Stimulated activated CD4-positive, alpha-beta T cell treated with anti-CD3 and anti-CD28 coated beads, Interleukin-15, amount 100 ng/mL, for 24 hours (primary cell): ENCODE results near the gene WDR33.
"Not testable (repeated sequence)": the region's sequence is repeated elsewhere in the genome, so short reads cannot be mapped to it uniquely, and the experiment has no call there.

Experiments
- DNase-seq: peaks from one replicate; pipeline ENCODE4 v3.0.0-alpha.2; 2020

Gene WDR33

DNA sequence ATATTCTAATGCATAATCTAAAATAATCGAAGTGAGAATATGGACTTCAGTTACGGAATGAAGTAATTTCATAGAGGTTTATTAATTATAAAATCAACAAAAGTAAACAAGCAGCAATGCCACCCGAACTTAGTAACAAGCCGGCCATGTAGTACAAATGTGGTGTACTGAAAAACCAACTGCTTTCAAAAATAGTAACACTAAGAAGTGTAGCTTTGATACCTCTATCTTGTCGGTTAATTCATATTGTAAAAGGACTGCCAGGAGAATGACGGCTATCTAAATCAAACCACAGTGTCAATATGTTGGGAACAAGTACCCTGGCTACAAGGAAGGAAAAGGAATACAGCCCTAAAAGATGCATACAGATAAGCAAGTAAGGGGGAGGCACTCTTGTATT, 48.5 kb downstream of the WDR33 start:
- DNase-seq, result no peak

DNA sequence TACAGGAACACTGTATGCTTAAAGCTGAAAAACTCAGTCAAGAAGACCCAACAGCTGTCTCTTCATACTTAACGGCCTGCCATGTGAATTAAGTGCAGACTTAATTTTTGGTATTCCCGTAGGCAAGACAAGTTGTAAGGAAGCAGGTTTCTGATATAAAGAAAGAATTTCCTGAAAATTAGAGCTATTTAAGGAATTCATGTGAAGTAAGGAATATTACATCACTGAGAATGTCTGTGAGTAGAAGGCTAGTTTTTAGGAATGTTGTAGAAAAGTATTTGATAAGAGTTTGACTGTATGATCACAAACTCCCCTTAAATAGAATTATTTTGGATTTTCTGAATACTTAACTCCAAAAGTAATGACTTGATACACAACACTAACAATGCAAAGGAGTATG, 51.0 kb downstream of the WDR33 start:
- no peak for DNase-seq

DNA sequence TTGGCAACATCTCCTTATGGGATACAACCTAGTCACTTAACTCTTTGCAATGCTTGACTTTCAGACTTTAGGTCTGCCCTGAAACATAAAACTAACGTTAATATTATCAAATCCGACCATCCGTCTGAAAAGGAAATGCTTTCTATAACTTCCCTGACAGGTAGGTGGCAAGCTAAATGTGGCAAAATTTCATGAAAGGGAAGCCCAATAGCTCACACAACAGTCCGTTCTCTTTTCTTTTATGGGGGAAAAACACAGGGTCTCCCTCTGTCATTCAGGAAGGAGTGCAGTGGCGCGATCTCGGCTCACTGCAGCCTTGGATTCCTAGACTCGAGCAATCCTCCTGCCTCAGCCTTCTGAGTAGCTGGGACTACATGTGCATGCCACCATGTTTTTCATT, 56.8 kb downstream of the WDR33 start:
- DNase-seq, result no peak

DNA sequence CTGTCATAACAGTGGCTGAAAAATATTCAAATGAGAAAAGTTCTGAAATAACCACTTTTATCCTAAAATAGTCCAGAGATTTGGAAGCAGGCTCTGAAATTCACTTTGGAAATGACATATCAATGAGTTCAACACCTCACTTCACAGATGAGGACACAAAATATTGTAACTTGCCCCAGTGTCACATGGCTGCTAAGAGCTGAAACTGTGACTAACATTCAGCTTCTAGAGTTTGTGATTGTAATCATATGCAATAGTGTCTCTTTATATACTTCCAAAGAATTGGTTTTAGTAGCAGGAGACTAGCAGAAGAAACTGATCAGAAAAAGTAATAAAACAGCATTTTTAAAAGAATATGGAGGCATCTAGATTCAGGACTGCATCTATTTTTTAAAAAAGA, 57.6 kb downstream of the WDR33 start:
- no peak for DNase-seq

DNA sequence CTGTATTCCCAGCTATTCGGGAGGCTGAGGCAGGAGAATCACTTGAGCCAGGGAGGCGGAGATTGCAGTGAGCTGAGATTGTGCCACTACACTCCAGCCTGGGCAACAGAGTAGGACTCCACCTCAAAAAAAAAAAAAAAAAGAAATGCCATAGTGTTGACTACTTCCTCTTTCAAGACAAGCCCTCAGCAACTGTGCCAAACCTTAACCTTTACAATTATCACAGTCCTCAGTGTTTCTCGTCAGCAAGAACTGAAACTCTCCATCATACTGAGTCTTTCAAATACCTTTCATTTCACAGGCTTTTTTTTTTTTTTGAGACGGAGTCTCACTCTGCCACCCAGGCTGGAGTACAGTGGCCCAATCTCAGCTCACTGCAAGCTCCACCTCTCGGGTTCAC, 61.4 kb downstream of the WDR33 start:
- DNase-seq, result not testable (repeated sequence)

DNA sequence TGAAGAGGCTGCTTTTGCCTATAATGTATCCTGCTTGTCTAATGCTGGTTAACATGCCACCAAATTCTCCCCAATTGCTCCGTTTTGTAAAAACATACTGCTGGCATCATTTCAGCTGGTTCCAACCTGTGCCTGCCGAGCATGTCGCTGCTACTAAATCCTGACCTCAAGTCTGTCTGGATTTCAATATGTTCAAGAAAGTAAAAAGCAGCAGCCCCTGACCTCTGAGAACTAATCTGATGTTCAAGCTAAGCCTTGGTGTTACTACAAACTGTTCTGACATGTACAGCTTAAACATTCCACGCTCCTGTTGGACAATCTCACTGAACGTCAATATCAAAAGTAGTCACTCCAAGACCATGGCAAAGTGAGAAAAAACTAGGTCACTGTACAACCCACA, 63.4 kb downstream of the WDR33 start:
- DNase-seq, result no peak

DNA sequence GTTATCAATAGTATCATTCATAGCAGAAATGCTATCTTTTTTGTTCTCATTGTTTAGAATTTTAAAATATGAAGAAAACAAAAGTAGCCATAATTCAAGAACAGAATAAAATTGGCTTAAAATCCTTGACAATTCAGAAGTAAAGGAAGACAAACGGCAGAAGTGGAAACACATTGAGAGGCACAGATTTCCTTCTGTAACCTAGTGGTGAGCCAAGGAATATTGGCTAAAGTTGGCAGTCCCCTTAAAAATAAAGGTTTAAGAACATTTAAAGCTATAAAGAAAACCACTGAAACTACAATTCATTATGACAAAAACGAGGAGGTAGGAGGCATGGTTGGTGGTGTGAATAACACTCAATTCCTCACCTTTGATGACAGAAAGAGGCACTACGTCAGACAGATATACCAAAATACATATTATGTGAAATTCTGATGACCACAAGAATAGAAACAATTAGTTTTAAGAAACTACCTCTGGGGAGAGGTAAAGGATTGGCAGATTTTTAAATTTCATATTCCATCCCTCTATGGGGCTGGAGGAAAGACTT, 67.4 kb downstream of the WDR33 start:
- no peak for DNase-seq

DNA sequence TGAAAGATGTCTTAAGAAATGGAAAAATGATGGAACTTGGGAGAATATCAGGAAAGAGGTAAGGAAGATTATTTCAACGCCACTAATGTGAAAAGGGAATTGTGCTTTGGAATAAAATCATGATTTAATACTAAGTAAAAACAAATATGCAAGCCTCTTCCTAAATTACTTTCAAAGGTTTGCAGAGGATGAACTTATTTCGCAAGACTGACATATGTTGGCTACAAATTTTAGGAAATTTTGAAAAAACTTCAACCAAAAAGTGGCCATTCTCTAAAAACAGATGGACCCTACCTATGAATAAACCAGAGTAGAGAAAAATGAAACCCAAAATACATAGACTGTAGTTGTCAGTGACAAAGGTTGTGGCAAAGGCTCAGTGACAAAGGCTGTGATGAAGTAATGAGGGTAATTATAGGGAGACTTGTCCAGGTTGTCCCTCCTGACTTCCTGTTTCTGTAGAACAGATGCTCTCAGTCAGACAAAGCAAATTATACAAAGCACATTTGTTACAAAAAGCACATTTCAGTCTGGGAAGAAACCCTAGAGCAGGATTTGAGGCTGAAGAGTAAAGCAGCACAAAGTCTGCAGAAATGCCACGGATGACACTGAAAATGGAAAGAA, 70.2 kb downstream of the WDR33 start:
- DNase-seq, result no peak

DNA sequence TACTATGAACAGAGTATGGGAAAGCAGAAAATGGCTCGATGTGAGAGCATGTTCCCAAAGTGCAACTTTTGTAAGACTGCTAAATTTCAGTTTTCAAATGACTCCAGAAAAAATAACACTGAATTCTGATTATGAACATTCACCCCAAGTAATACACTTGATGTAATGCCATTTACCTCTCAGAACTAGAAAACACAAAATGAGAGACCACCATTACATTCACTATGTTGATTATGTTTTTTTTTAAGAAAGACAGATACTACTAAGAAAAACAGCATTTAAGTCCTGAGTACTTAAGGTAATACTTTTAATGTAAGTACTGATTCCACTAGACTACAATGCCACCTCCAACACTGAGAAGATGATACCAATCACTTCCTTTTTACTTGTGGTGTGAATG, 71.2 kb downstream of the WDR33 start:
- DNase-seq, result no peak

- no peak for DNase-seq
Observed at GRCh38 chr2:127737892-127738291, 73.1 kb downstream of the WDR33 start.

GRCh38 chr2:127735537-127736399, 75.2 kb downstream of the WDR33 start:
- no peak for DNase-seq

DNA sequence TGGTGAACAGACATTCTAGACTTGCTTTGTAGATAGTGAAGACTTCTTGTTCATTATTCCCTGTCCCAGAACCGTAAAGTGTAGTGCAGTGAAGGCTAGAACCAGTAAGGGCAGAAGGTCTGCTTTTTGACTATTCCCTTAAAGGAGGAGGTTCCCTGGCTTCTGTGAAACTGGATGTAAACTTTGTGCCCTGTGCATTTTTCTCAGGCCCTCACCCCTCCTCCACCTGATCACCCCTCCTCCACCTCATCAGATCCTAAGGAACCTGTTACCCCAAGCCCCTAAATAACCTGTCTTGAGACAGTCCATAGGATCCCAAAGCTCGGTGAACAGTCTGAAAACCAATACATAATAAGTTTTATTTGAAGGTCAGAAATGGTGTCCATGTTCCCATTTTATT, 75.9 kb downstream of the WDR33 start:
- no peak for DNase-seq

GRCh38 chr2:127733816-127734537, 77.0 kb downstream of the WDR33 start:
- DNase-seq, result no peak

DNA sequence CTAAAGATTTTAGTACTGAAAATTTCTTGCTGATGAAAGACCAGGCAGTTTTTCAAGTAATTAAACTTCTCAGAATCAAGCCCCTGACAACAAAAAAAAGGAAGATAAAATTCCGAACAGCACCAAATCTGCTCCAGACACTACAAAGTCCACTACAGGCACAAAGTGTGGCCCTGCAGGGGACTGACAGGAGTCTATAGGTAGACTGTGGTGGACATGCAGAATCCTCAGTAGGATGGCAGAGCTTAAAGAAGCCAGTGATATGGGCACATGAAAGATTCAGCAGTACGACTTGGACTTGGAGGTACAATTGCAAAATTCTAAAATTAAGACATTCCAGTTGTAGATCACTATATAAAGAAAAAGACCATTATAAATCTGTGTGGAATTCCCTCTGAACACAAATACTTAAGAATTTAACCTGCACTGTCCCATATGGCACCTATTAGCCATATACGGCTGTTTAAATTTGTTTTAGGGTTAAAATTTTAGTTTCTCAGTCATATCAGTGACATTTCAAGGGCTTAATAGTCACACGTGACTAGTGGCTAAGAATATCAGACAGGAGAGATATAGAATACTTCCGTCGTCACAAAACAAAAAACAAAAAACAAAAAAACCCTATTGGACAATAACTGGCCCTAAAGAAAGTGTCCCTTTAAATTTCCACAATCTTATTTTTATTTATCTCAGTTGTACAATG, 77.7 kb downstream of the WDR33 start:
- no peak for DNase-seq

- no peak for DNase-seq
Observed at GRCh38 chr2:127726158-127726880, 84.7 kb downstream of the WDR33 start.

- no peak for DNase-seq
Observed at GRCh38 chr2:127722807-127723206, 88.2 kb downstream of the WDR33 start.

DNA sequence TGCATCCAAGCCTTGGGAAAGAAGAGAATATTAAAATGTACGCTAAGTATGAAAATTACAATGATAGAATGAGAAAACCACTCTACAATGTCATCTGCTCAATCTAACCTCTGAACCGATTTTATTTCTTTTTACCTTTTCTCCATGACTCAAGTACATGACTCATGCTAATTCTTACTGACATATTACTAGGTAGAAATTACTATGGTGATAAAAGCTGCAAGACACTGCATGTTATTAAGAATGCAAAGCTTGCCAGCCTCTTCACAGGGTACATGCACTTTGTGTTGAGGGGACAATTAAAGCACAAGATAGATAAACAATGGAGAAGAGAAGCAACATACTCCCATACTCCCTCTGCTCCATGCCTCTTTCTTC, 89.0 kb downstream of the WDR33 start:
- DNase-seq, result no peak

DNA sequence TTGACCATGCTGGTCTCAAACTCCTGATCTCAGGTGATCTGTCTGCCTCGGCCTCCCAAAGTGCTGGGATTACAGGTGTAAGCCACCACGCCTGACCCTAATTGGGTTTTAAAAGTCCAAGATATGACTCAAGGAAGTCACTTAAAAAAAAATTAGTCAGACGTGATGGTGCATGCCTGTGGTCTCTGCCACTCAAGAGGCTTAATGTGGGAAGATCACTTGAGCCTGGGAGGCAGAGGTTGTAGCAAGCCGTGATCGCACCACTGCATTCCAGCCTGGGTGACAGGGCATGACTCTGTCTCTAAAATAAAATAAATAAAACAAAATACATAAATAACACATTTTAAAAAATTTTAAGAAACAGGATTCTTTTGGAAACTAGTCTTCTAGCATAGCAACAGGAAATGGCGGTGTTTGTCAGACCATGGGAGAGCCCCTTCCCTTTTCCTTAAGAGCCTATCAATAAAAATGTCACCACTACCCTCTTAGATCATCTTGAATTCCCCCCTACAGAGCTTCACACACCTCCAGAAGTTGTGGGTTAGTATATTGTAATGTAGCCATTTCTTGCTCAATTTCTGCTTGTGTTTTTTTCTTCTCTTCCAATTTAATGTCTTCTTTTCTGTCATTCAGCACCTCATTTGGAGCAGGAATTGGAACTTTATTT, 89.5 kb downstream of the WDR33 start:
- DNase-seq, result no peak

DNA sequence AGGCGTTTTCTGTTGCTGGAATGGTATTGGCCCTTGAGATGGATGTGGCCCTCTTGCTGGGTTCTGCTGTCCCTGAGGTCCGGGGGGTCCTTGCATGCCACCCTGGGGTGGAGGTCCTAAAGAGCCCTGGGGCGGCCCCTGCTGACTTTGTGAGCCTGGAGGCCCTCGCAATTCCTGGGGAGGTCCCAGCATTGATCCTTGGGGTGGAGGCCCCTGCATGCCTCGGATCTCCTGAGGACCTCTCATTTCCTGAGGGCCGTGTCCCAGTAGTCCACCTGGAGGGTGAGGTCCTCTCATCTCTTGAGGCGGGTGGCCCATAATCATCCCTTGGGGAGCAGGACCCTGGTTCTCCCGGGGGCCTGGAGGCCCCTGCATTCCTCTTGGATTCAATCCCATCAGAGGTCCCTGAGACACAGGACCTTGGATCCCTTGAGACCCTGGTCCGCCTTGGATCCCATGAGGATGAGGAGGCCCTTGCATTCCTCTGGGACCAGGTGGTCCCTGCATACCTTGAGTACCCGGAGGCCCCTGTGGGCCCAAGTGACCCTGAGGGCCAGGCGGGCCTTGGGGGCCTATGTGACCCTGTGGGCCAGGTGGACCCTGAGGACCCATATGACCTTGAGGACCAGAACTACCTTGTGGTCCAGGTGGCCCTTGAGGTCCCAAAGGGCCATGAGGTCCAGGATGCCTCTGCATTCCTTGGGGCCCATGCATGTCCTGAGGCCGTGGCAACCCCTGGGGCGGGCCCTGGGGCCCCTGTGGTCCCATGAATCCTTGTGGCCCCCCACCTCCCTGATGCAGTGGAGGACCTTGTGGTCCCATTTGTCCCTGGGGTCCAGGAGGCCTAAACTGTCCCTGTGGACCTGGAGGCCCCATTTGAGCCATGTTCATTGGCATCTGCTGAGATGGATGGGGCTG, 91.4 kb downstream of the WDR33 start:
- DNase-seq, result no peak

DNA sequence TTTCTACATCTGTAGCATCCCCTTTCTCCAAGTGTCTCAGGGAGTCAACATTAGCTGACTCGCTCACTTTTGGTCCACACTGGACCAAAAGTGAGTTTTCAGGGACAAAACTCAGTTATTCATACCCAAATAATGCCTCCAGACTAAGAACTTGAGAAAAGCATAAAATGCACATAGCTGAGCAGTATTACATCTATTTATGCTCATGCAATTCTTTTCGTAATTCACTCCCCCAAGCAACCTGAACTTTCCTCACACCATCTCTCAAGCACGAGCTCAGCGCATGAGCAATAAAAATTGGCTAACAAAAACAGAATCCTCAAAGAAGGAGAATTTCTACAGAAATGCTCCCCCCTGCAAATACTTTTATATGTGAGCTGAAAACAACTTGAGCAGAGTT, 92.7 kb downstream of the WDR33 start:
- no peak for DNase-seq
